ENCODE data around the gene GRXCR1.

Gene GRXCR1

DNA sequence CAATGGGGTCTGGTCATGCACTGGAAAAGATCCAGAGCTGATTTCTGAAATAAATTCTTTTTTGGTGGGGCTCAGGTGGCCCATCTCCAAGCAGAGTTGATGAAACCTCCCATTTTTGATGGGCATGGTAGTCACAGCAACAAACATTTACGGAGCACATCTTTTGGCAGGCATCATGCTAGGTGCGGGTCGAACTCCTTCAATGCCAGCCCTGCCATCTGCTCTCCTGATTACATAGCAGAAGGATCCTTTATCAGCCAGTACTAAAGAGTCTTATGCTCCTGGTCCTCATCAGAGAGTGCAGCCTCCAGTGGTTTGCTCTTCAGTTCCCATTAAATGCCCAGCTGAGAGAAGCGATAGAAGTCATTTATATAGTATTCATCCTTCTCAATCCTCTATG, 121.7 kb downstream of the GRXCR1 start:
- TF ChIP-seq, protein P1, sequence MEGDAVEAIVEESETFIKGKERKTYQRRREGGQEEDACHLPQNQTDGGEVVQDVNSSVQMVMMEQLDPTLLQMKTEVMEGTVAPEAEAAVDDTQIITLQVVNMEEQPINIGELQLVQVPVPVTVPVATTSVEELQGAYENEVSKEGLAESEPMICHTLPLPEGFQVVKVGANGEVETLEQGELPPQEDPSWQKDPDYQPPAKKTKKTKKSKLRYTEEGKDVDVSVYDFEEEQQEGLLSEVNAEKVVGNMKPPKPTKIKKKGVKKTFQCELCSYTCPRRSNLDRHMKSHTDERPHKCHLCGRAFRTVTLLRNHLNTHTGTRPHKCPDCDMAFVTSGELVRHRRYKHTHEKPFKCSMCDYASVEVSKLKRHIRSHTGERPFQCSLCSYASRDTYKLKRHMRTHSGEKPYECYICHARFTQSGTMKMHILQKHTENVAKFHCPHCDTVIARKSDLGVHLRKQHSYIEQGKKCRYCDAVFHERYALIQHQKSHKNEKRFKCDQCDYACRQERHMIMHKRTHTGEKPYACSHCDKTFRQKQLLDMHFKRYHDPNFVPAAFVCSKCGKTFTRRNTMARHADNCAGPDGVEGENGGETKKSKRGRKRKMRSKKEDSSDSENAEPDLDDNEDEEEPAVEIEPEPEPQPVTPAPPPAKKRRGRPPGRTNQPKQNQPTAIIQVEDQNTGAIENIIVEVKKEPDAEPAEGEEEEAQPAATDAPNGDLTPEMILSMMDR (IDR thresholded peaks at IDR 0.05; ENCODE audit: insufficient read depth, low read depth, low read length, missing control alignments): no peak
- no peak overlapping the region for H3K4me3 ChIP-seq (ENCODE audit: low read depth, low read length)
- DNase-seq (ENCODE audit: low read depth): no peak

DNA sequence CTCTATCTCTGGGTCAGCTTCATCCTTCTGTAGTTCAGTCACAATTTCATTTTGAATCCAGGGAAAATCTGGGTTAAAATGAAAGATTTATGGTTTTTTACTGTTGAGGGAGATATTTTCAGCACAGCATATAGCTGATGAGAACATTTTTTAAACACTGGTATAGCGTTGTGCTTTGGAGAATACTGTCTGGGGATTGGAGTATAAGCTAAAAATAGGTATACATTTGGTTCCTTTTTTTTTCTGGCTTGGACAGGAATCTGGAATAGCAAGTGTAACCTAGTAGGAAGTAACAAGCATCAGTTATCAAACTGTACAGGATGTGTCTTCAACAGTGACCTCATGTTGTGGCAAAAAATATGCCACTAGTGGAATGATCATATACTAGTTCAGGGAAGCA, 149.1 kb downstream of the GRXCR1 start:
- DNase-seq (ENCODE audit: low read depth): no peak
- TF ChIP-seq, protein P1 (IDR thresholded peaks at IDR 0.05; ENCODE audit: insufficient read depth, low read depth, low read length, missing control alignments): no peak
- H3K4me3 ChIP-seq (ENCODE audit: low read depth, low read length): no peak overlapping the region

DNA sequence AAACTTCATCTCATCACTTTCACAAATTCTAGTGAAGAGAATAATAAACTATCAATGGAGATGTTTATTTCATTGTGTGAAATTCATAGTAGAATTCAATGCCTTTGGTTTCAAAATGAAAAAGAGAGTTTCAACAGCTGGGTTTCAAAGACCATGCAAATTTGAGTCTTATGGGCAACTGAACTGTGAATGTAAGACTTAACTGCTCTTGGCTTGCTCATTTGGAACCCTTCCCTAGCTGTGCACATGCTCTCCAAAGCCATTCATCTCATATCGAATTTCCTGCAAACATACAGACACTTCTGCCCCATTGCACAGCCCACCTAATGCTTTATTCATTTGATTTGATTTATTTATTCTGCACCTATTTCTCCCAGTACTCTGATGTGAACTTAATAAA, 154.5 kb downstream of the GRXCR1 start:
- peak; percentile 18 for DNase-seq (ENCODE audit: low read depth)
- no peak overlapping the region for H3K4me3 ChIP-seq (ENCODE audit: low read depth, low read length)
- TF ChIP-seq, protein P1 (IDR thresholded peaks at IDR 0.05; ENCODE audit: insufficient read depth, low read depth, low read length, missing control alignments): no peak

DNA sequence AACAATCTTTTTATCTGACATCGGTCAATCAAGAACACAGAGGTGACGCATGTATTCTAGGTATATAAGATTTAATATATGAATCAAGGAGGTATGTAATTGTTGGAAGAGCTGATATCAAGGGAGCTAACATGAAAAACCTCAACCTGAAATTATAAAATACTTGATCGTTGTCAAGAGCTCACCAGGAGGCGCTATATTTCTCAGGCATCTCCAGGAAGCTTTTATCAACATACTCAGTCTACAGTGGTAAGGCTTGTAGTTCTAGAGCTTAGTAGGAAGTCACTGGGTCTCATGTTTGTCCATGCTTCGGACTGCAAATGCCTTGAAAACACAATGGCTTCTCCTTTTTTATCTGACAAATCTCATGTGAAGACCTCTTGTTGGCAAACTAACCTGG, 156.1 kb downstream of the GRXCR1 start:
- H3K4me3 ChIP-seq (ENCODE audit: low read depth, low read length): no peak overlapping the region
- no peak for DNase-seq (ENCODE audit: low read depth)
- TF ChIP-seq, protein P1 (IDR thresholded peaks at IDR 0.05; ENCODE audit: insufficient read depth, low read depth, low read length, missing control alignments): no peak

DNA sequence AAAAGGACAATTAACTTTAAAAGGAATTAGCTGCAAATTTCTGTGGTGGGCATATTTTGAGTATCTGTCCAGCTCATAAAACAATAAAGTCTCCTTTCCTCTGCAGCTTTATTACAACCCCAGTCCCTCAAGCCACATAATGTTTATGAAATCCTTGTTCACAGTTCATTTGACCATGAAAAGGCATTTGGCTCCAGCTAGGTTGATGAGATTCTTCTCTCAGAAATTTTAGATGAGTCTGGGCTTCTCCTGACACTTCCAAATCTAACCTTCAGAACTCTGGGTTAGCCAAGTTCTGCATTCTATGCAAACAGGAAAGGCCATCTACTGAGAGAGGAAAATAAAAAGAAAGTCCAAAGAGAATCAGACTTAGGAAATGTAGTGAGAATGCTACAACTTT, 156.8 kb downstream of the GRXCR1 start:
- no peak for DNase-seq (ENCODE audit: low read depth)
- H3K4me3 ChIP-seq (ENCODE audit: low read depth, low read length): no peak overlapping the region
- TF ChIP-seq, protein P1 (IDR thresholded peaks at IDR 0.05; ENCODE audit: insufficient read depth, low read depth, low read length, missing control alignments): no peak

DNA sequence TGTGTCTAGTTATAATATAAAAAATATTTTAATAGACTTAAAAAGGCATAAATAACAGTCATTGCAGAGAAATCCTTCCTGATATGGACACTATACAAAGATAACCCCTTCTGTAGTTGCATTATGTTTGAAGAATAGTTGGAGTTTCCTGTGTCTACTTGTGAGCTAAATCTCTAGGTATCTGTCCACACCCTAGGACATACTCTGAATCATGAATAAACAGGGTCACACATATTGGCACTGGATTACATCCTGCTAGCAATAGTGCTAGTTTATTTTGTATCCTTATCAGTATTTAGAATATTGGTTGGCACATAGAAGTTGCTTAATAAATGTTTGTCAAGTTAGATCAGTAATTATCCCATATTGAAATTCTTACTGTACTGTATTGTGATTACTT, 173.9 kb downstream of the GRXCR1 start:
- no peak overlapping the region for H3K4me3 ChIP-seq (ENCODE audit: low read depth, low read length)
- no peak for DNase-seq (ENCODE audit: low read depth)
- TF ChIP-seq, protein P1 (IDR thresholded peaks at IDR 0.05; ENCODE audit: insufficient read depth, low read depth, low read length, missing control alignments): no peak

DNA sequence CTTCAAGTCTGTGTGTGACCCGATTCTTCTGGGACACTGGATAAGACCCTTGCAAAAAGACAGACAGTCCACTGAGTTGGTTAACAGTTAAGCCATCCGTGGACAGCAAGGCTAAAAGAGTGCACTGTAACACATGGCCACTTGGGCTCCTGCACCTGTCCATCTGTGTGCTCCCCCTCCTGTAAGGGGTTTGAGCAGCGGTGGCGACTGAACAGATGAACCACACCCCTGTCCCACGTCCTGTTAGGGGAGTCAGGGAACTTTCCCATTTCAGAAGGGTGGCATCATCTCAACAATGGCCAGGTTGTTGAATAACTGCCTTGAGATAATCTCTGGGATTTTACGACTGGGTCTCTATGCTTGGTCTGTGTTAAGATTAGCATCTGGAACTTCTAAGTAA, 178.6 kb downstream of the GRXCR1 start:
- no peak overlapping the region for H3K4me3 ChIP-seq (ENCODE audit: low read depth, low read length)
- TF ChIP-seq, protein P1 (IDR thresholded peaks at IDR 0.05; ENCODE audit: insufficient read depth, low read depth, low read length, missing control alignments): no peak
- DNase-seq (ENCODE audit: low read depth): no peak
